GM23338 (cell line): ENCODE measurements around the gene NTM. TPM values are rescaled to one million over a fixed set of nuclear protein-coding genes. Genes with fewer than 3 reads are reported as not detected.

Experiments
- CREB1 ChIP-seq: fragments of 250-450 bp; sonication (Bioruptor Pico); IDR thresholded peaks from 2 replicates; pipeline ENCODE4 v1.5.0; 2020; ENCODE audit warnings: low read depth, mild to moderate bottlenecking, moderate library complexity
- CTCF ChIP-seq, 2 experiments: fragments of 200-600 bp in 1 of 2; sonication (generic) in 1 of 2; conservative IDR thresholded peaks; 2 replicates each; pipeline versions ENCODE4 v1.5.1 to v1.6.1; 2016 to 2017; ENCODE audit warnings: antibody characterized with exemption in 2 of 2, low read depth in 2 of 2, mild to moderate bottlenecking in 2 of 2, moderate library complexity in 1 of 2
- EZH2 ChIP-seq: fragments of 200-600 bp; sonication (generic); IDR thresholded peaks from one replicate; pipeline ENCODE4 v1.8.0; 2017; ENCODE audit warnings: antibody characterized with exemption, mild to moderate bottlenecking, low read depth; ENCODE audit not compliant: unreplicated experiment
- EZH2phosphoT487 ChIP-seq: fragments of 200-600 bp; sonication (generic); IDR thresholded peaks from one replicate; pipeline ENCODE4 v1.8.1; 2018; ENCODE audit warnings: antibody characterized with exemption; ENCODE audit not compliant: unreplicated experiment
- JUNB ChIP-seq: IDR thresholded peaks from one replicate; pipeline ENCODE4 v1.6.1; 2016; ENCODE audit warnings: antibody characterized with exemption; ENCODE audit not compliant: unreplicated experiment
- STAT1 ChIP-seq: IDR thresholded peaks from one replicate; pipeline ENCODE4 v1.6.1; 2016; ENCODE audit warnings: antibody characterized with exemption; ENCODE audit not compliant: unreplicated experiment
- ZNF462 ChIP-seq: fragments of 250-450 bp; sonication (Bioruptor Pico); IDR thresholded peaks from 2 replicates; pipeline ENCODE4 v1.5.0; 2020; ENCODE audit warnings: mild to moderate bottlenecking, moderate library complexity
- polyA plus RNA-seq: library from polyadenylated mRNA; unstranded; fragments of >200 nt; fragmentation: Nextera tagmentation; extraction: Ambion mirVana; gene quantifications from 2 replicates; pipeline ENCODE4 v1.2.1, GENCODE V29; 2016
- total RNA-seq: library from RNA; depleted of rRNA; stranded (reverse); fragments of >200 nt; shearing (Covaris generic); gene quantifications from 2 replicates; pipeline ENCODE4 v1.2.3, GENCODE V29; 2014
- TF ChIP-seq, protein P1 (sequence below): IDR thresholded peaks from 2 replicates; pipeline ENCODE4 v1.6.1; 2016; ENCODE audit warnings: antibody characterized with exemption

NTM gene
- total and polyA plus RNA-seq, 2 experiments from 2014 or later = 10.6 to 14.6 TPM

DNA sequence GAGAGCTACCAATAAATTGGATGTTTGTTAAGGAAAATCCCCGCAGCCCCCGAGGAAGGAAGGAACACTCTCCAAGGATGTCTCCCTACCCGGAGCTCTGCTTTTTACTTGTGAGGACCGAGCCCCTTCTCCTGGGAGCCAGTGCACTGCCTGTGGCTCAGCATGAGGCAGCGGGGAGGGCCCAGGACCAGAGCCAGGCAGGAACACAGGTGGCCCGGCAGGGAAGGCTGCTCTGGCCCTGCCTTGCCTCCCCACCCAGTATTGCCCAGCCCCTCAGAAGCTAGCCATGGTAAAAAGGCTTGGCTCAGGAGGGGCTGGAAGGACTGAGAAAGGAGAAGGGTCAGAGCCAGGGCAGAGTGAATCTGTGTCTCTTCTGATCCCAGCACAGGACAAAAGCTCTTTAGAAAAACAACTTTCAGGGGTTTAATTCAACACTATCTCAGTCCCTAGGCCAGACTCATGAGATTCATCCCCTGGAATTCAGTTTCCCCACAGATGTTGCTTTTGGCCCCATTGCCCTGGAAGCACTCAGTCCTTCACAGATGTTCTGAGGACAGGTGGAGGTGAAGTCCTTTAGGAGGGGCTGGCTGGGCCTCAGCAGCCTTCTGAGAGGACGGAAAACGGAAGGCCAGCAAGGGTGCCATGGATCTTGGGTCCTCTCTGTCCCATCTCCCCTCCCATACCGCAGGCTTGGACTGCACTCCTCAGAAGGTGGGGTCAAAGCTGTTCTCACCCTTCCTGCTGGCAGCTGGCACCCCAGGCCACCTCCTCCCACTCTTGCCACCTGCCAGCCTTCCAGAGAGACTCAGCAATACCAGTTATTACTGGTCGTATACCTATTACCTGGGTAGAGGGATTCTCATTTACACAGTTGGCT, 318.9 kb downstream of the NTM start (continued):
- no peak for TF ChIP-seq ZNF462 (CRISPR knock-in tag)
- no peak for TF ChIP-seq CTCF (conservative IDR thresholded peaks at IDR 0.05; ENCODE audit: low read depth in 2 of 2)
- TF ChIP-seq STAT1 = no peak
- no peak for TF ChIP-seq CREB1 (CRISPR knock-in tag)
- no peak for TF ChIP-seq JUNB
- TF ChIP-seq, protein P1, sequence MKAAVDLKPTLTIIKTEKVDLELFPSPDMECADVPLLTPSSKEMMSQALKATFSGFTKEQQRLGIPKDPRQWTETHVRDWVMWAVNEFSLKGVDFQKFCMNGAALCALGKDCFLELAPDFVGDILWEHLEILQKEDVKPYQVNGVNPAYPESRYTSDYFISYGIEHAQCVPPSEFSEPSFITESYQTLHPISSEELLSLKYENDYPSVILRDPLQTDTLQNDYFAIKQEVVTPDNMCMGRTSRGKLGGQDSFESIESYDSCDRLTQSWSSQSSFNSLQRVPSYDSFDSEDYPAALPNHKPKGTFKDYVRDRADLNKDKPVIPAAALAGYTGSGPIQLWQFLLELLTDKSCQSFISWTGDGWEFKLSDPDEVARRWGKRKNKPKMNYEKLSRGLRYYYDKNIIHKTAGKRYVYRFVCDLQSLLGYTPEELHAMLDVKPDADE = no peak
- TF ChIP-seq EZH2 = no peak
- no peak for TF ChIP-seq EZH2phosphoT487
